HCEC 1CT (cell line): ENCODE data around the gene SEC14L6.

Source experiments
- DNase-seq: peaks from one replicate; pipeline ENCODE4 v3.0.0-alpha.2; 2017

Gene SEC14L6

DNA sequence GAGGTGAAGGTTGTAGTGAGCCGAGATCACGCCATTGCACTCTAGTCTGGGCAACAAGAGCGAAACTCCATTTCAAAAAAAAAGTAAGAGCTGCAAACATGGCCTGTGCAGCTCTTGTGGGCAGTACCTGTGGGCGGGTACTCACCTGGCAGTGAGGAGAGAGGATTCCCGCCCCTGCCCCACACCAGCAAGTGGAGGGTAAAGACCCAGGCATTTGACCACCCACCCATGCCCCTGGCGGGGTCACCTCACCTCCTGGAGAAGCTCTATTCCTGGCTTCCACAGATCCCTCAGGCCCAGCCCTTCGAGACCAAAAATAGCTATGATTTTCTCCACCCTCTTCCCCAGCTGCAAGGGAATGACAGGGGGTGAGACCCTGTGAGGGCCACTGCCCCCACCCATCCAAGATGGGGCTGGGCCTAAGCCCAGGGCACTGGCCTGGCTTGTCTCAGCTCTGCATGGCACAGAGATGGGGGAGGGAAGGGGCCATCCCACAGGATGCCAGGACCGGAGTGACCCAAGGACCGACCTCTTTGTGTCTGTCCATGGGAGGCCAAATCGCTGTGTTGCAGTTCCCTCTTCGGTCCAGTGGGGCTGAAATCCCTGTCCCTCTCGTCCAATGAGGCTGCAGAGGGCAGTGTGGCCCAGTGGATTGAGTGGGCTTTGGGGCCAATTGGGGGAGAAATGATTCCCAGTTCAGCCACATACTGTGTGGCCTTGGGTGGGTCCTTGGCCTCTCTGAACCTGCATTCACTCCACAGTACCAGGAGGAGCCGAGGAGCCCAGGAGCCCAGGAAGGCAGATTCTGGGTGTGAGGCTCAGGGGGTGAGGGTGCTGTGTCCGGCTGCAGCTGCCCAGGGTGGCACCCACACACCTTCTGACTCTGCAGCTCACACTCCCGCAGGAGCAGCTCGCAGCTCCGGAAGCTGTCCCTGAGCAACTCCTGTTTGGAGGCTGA is 14.6 kb downstream of the SEC14L6 start:
- DNase-seq: no peak

DNA sequence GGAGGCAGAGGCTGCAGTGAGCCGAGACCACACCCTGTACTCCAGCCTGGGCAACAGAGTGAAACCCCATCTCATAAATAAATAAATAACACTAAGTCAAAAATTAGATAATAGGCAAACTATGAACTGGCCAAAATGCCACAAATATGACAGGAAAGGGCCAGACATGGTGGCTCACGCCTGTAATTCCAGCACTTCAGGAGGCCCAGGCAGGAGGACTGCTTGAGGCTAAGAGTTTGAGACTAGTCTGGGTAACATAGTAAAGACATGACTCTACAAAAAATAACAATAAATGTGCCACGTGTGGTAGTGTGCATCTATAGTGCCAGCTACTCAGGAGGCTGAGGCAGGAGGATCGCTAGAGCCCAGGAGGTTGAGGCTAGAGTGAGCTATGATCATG is 19.9 kb downstream of the SEC14L6 start:
- no peak for DNase-seq

DNA sequence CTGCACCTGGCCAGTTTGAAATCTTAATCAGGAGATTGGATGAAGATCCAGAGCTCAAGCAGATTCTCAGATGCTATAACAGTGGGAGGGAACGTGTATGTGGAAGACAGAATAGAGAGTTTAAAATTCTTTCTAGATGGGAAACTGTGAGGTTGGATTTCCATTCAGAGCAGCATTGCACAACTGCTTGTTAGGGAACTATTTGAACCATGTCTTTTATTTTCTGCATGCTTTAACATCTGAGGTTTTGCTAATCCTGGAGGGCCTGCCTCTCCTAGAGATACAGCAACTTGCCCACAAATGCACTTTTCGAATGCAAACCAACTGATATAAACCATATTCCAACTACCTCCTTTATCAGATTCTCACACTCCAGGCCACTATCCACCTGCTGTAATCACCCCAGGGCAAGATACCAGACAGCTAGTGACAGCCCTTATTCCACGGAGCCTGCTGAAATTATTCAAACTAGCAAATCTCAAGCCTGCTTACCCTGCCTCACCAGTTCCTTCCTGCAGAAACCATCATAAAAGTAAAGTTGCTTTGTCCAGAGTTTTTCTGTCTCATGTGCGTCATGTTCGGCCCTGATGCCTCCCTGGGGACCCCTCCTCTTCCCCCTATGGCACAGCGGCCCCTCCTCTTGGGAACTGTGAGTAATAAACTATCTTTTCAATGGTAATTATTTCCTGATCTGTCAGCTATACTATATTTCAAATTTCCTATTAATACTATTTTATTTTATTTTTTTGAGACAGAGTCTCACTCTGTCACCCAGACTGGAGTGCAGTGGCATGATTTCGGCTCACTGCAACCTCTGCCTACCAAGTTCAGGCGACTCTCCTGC is 22.7 kb downstream of the SEC14L6 start:
- DNase-seq: no peak

- no peak for DNase-seq
Observed at GRCh38 chr22:30521368-30522156, 25.0 kb downstream of the SEC14L6 start.

DNA sequence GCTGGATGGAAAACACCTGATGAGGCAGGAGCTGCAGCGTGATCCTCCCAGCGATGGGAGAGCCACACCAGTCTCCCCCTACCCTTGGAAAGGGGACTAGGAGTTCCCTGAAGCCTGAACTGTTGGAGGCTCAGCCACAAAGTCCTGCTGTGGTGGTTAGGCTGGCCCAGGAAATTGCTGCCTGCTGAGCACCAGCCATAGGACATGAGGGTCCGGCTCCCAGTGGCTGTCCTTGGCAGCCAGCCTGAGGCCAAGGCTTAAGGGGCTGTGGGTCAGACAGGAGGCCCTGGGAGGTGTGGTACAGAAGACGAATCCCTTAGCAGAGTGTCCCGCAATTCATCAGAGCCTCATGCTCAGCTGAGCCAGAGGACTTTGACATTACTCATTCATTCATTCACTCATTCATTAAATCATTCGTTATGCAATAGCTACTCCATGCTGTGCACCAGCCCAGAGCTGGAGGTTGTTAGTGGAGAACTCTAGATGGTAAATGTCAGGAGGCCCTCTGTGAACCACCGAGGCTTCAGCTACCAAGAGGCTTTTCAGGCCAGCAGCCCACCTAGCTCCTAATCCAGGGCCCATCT is 26.6 kb downstream of the SEC14L6 start:
- DNase-seq: no peak

GRCh38 chr22:30516731-30517130 is 29.8 kb downstream of the SEC14L6 start:
- no peak for DNase-seq

- DNase-seq: no peak
Observed at GRCh38 chr22:30516273-30516672, 30.3 kb downstream of the SEC14L6 start.

DNA sequence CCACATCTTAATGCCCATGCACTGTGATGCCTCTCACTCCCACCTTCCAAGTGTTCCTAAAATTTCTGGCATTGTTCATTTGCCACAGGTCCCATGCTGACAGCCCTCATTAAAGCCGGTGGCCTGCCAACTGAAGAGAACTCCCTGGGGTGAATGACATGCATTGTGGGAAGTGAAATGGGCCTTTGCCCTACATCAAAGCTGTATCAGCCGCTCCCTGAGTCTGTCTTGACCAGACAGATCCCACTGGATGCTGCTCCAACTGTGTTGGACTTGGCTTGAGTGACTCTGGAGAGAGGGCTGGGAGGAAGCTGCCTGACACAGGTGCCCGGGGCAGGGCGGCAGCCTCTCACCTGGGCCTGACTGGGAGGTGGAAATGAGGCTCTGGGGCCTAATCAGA is 32.3 kb downstream of the SEC14L6 start:
- DNase-seq: no peak

DNA sequence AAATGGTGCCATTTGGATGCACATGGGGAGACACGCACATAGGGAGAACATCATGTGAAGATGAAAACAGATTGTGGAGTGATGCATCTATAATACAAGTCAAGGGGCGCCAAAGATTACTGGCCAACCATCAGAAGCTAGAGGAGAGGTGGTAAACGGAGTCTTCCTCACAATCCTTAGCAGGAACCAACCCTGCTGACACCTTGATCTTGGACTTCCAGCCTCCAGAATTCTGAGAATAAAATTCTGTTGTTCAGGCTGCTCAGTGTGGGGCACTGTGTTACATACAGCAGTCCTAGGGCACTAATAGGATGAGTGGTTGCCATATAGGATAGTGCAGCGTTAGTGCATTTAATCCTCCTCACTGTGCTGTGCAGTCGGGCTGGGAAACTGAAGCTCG is 33.1 kb downstream of the SEC14L6 start:
- DNase-seq: no peak

DNA sequence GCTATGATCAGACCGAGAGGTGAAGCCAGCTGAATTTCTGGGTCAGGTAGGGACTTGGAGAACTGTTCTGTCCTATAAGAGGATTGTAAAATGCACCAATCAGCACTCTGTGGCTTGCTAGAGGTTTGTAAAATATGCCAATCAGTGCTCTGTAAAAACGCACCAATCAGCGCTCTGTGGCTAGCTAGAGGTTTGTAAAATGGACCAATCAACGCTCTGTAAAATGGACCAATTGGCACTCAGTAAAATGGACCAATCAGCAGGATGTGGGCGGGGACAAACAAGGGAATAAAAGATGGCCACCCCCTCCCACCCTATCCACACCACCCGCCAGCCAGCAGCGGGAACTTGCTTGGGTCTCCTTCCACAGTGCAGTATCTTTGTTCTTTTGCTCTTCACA is 34.6 kb downstream of the SEC14L6 start:
- DNase-seq: no peak

DNA sequence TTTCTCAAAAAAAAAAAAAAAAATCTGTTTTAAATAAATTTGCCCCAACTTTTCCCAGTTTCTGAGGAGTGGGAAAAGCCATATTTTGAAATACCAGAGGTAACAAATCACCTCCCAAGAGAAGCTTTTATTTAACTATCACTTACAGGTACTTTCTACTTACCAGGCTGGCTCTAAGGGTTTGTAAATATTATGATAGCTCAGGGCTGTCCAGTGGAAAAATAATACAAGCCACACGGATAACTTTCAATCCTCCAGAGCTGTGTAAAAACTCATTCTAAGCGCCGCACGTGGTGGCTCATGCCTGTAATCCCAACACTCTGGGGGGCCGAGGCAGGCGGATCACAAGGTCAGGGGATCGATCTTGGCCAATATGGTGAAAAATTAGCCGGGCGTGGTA is 35.4 kb downstream of the SEC14L6 start:
- DNase-seq: no peak

- no peak for DNase-seq
Observed at GRCh38 chr22:30508216-30508615, 38.3 kb downstream of the SEC14L6 start.

- no peak for DNase-seq
Observed at GRCh38 chr22:30507670-30508069, 38.9 kb downstream of the SEC14L6 start.

DNA sequence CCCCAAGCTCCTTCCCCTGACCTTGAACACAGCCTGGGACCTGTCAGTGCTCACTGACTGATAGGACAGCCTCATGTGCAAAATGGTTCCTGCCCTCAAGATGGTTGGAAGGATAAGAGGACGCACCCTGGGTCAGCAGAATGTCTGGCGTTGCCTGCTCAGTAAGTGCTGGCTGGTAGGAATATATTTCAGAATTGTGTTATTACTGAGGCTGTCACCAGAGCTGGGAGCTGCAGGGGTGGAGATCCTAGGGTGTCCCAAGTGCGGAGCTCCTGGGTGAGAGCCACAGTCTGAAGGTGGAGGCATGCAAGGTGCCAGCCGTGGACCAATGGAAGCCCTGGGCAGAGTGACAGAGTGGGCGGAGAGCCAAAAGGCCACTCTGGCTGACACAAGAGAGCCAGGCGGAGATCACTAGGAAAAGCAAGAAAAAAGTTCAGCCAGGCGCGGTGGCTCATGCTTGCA is 40.0 kb downstream of the SEC14L6 start:
- DNase-seq: no peak

- no peak for DNase-seq
Observed at GRCh38 chr22:30503551-30503950, 43.0 kb downstream of the SEC14L6 start.

GRCh38 chr22:30502911-30503310 is 43.6 kb downstream of the SEC14L6 start:
- DNase-seq: no peak

GRCh38 chr22:30502153-30502552 is 44.4 kb downstream of the SEC14L6 start:
- no peak for DNase-seq

- no peak for DNase-seq
Observed at GRCh38 chr22:30500628-30501027, 45.9 kb downstream of the SEC14L6 start.

GRCh38 chr22:30497466-30498150 is 48.9 kb downstream of the SEC14L6 start:
- DNase-seq: no peak

DNA sequence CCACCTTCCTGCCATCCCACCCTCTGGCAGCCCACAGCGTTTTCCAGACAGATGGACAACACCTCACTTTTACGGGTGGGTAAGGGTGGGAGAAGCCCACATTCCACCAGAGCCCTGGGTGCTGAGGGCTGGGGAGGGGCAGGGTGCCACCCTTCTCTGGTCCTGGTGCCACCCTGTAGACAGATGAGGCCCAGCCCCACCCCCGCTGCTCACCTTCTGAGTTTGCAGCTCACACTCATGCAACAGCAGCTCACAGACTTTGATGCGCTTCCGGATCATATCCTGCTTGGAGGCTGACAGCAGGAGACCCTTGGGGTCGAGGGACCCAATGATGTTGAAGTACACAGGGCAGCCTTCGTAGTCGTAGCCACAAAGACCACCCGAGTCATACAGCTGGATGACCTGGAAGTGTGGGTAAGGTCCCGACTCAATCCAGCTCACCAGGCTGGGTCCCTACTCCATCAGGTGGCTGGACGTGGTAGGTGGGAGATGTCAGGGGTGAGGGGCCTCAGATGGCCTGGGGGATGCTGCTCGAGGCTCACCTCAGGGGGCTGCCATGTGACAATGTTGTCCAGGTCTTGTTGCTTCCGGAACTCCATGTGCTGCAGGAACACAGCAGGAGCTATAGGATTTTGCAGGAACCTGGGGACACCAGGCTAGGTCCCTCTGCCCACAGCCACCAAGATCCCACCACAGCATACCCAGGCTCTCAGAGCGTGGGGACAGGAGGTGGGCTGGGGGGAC is 51.3 kb downstream of the SEC14L6 start:
- no peak for DNase-seq

- DNase-seq: no peak
Observed at GRCh38 chr22:30492144-30492543, 54.4 kb downstream of the SEC14L6 start.
